Coronary artery (tissue), 2 donors: Measurements from ENCODE around the gene SMYD5.

ENCODE experiments used
- DNase-seq: peaks from one replicate; pipeline ENCODE4 v3.0.0-alpha.2; 2017; ENCODE audit warnings: low spot score
- H3K27ac ChIP-seq, 2 donors: fragments of 200-600 bp; sonication (generic); one replicate each; pipeline ENCODE4 v1.5.1; 2016 to 2019
- H3K4me3 ChIP-seq: fragments of 200-600 bp; sonication (generic); 2 replicates; pipeline ENCODE4 v1.5.1; 2016; ENCODE audit warnings: mild to moderate bottlenecking, moderate library complexity
- CTCF ChIP-seq: fragments of 200-600 bp; sonication (generic); IDR thresholded peaks from one replicate; pipeline ENCODE4 v1.5.1; 2019; ENCODE audit warnings: antibody characterized with exemption

Gene SMYD5

GRCh38 chr2:73239776-73240175 is 25.7 kb downstream of the SMYD5 start:
- TF ChIP-seq CTCF, result no peak
- no peak for DNase-seq
- H3K4me3 ChIP-seq, result no peak overlapping the region
- no peak overlapping the region for H3K27ac ChIP-seq

GRCh38 chr2:73243884-73244570 is 30.0 kb downstream of the SMYD5 start:
- TF ChIP-seq CTCF, result no peak
- Histone ChIP-seq H3K4me3 (no peak overlapping the region), H3K27ac (no peak overlapping the region)
- no peak for DNase-seq

GRCh38 chr2:73244580-73244979 is 30.5 kb downstream of the SMYD5 start:
- no peak for TF ChIP-seq CTCF
- no peak overlapping the region for H3K4me3 ChIP-seq
- no peak overlapping the region for H3K27ac ChIP-seq
- DNase-seq, result no peak

- no peak for DNase-seq
- Histone ChIP-seq H3K4me3 (no peak overlapping the region), H3K27ac (no peak overlapping the region)
- TF ChIP-seq CTCF, result no peak
Observed at GRCh38 chr2:73246850-73247249, 32.8 kb downstream of the SMYD5 start.

- no peak for DNase-seq
- no peak for TF ChIP-seq CTCF
- Histone ChIP-seq H3K4me3 (no peak overlapping the region), H3K27ac (no peak overlapping the region)
Observed at GRCh38 chr2:73249636-73250035, 35.6 kb downstream of the SMYD5 start.

GRCh38 chr2:73250872-73251846 is 37.1 kb downstream of the SMYD5 start:
- DNase-seq, result no peak
- Histone ChIP-seq H3K27ac (no peak overlapping the region), H3K4me3 (no peak overlapping the region)
- no peak for TF ChIP-seq CTCF
